Osteoblast (primary cell): ENCODE data around the gene MMP10. TPM values are rescaled to one million over a fixed set of nuclear protein-coding genes. Genes with fewer than 3 reads are reported as not detected.
"Not testable (repeated sequence)": the region's sequence is repeated elsewhere in the genome, so short reads cannot be mapped to it uniquely, and the experiment has no call there.

Source experiments
- DNase-seq: peaks from one replicate; pipeline ENCODE4 v3.0.0; 2011; ENCODE audit warnings: low spot score, mixed read lengths; ENCODE audit not compliant: insufficient read length; ENCODE audit errors: missing footprints
- H2AFZ ChIP-seq: 2 replicates; pipeline ENCODE4 v1.6.0; 2011; ENCODE audit warnings: mild to moderate bottlenecking, low read length
- H3K27ac ChIP-seq: 2 replicates; pipeline ENCODE4 v1.5.1; 2011; ENCODE audit warnings: mild to moderate bottlenecking, low read depth, low read length, moderate library complexity
- H3K27me3 ChIP-seq: 2 replicates; pipeline ENCODE4 v1.6.0; 2012; ENCODE audit warnings: mild to moderate bottlenecking, control low read depth, inconsistent platforms, low read length, moderate library complexity; ENCODE audit not compliant: insufficient read depth
- H3K36me3 ChIP-seq: 2 replicates; pipeline ENCODE4 v1.5.1; 2011; ENCODE audit warnings: mild to moderate bottlenecking, low read length, control low read depth, moderate library complexity; ENCODE audit not compliant: insufficient read depth
- H3K4me1 ChIP-seq: 2 replicates; pipeline ENCODE4 v1.5.1; 2011; ENCODE audit warnings: mild to moderate bottlenecking, low read length, control low read depth, moderate library complexity; ENCODE audit not compliant: insufficient read depth
- H3K4me2 ChIP-seq: 2 replicates; pipeline ENCODE4 v1.6.0; 2011; ENCODE audit warnings: mild to moderate bottlenecking, low read length; ENCODE audit not compliant: insufficient read depth
- H3K4me3 ChIP-seq: fragments of 200-600 bp; sonication (generic); 3 replicates; pipeline ENCODE4 v1.5.1; 2012; ENCODE audit warnings: mild to moderate bottlenecking, low read length, inconsistent platforms; ENCODE audit not compliant: insufficient read depth
- H3K79me2 ChIP-seq: 2 replicates; pipeline ENCODE4 v1.6.0; 2012; ENCODE audit warnings: mild to moderate bottlenecking, low read length, control low read depth, inconsistent platforms; ENCODE audit not compliant: insufficient read depth
- H3K9me3 ChIP-seq: 2 replicates; pipeline ENCODE4 v1.5.1; 2011; ENCODE audit warnings: low read depth, low read length, control low read depth
- H4K20me1 ChIP-seq: 2 replicates; pipeline ENCODE4 v1.6.0; 2012; ENCODE audit warnings: mild to moderate bottlenecking, low read length, control low read depth; ENCODE audit not compliant: insufficient read depth
- total RNA-seq: library from RNA; depleted of rRNA; stranded (reverse); fragments of >200 nt; gene quantifications from 2 replicates; pipeline ENCODE4 v1.2.3, GENCODE V29; 2012
- TF ChIP-seq, protein P1 (sequence below): IDR thresholded peaks from 2 replicates; pipeline ENCODE4 v1.5.1; 2011; ENCODE audit warnings: mild to moderate bottlenecking, low read depth, low read length, moderate library complexity; ENCODE audit errors: extremely low read depth

Gene MMP10
- total RNA-seq, 1 donor = not detected

DNA sequence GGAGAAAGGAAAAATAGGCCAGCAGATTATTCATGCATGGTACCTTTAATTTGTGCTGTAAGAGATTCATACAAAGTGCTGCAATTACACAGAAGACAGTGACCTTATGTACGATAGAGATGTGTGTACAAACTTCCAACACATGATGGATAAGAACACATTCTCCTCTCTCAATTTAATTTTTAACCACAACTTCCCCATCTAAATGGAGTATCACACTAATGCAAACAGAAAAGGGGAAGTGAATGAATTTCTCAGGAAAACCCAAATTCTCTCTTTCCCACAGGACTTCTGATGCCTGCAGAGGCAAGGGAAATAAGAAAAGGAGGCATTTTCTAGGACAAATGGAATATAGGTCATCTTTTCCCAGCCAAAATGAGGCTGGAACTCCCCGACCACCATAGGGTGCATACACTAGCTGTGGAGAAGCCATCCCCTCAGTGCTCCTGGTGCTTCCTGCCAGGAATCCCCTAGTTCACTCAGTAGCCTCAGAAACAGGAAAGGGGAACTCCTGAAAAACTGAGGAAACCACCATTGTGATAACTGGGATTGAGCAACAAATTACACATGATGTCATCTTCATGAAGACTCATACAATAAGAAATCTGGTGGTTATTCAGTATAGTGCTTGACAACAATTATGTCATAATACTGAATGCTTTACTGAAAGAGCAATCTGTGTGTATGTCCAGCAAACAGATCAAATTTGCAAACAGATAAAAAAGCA lies 22.4 kb downstream of the MMP10 start:
- Histone ChIP-seq H3K36me3 (no peaks in the 10 kb centered on the region), H3K27ac (no peak overlapping the region), H4K20me1 (no peaks in the 10 kb centered on the region), H3K27me3 (peaks cover 42% of the 10 kb centered on the region), H3K4me1 (peaks cover 23% of the 10 kb centered on the region), H2AFZ (no peak overlapping the region), H3K4me3 (no peak overlapping the region), H3K9me3 (no peaks in the 10 kb centered on the region), H3K79me2 (no peaks in the 10 kb centered on the region), H3K4me2 (no peak overlapping the region)
- TF ChIP-seq, protein P1, sequence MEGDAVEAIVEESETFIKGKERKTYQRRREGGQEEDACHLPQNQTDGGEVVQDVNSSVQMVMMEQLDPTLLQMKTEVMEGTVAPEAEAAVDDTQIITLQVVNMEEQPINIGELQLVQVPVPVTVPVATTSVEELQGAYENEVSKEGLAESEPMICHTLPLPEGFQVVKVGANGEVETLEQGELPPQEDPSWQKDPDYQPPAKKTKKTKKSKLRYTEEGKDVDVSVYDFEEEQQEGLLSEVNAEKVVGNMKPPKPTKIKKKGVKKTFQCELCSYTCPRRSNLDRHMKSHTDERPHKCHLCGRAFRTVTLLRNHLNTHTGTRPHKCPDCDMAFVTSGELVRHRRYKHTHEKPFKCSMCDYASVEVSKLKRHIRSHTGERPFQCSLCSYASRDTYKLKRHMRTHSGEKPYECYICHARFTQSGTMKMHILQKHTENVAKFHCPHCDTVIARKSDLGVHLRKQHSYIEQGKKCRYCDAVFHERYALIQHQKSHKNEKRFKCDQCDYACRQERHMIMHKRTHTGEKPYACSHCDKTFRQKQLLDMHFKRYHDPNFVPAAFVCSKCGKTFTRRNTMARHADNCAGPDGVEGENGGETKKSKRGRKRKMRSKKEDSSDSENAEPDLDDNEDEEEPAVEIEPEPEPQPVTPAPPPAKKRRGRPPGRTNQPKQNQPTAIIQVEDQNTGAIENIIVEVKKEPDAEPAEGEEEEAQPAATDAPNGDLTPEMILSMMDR = no peak
- peak; percentile 54 for DNase-seq

DNA sequence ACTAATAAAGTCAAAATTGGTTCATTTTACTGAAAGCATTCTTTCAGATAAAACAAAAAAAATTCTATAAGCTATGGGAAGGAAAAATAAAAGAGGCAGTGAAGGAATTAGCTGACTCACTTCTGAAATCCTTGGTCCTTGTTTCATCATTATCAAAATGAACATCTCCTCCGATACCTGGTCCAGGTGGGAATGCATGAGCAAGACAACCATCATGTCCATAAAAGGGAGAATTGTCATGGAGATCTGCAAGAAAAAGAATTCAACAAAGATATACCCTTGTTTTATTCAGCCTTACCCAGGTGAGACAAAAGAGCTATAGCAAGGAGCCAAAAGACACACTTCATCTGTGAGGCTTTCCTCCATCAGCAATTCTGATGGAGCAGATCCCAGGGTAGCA lies 27.2 kb downstream of the MMP10 start:
- Histone ChIP-seq H3K4me2 (no peak overlapping the region), H3K27me3 (peaks cover 70% of the 10 kb centered on the region), H3K27ac (no peak overlapping the region), H3K36me3 (no peaks in the 10 kb centered on the region), H3K79me2 (no peaks in the 10 kb centered on the region), H2AFZ (no peak overlapping the region), H3K4me3 (no peak overlapping the region), H3K4me1 (no peaks in the 10 kb centered on the region), H4K20me1 (no peaks in the 10 kb centered on the region), H3K9me3 (peaks cover 3% of the 10 kb centered on the region)
- TF ChIP-seq, protein P1 = no peak
- no peak for DNase-seq

DNA sequence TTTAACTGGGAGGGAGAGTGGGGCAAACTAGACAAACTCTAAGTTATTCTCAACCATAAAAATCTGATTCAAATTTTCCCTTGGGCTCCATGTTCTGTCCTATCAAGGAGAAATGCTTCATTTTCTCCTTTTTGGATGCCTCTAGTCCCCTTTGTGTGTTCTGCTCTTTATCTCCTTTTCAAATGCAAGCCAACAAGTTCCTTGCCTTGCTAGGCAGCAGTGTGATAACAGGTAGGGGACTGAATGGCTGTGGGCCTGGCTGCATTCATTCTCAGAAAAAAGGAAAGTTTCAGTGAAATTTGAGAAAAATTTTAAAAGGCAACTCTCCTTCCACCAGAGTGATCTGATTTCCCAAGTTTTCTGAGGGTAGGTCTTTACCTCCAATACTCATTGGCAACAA lies 28.8 kb downstream of the MMP10 start:
- H3K9me3 ChIP-seq = peaks cover 3% of the 10 kb centered on the region
- H3K4me2 ChIP-seq = no peak overlapping the region
- no peaks in the 10 kb centered on the region for H3K4me1 ChIP-seq
- H3K36me3 ChIP-seq = no peaks in the 10 kb centered on the region
- no peaks in the 10 kb centered on the region for H4K20me1 ChIP-seq
- no peaks in the 10 kb centered on the region for H3K79me2 ChIP-seq
- DNase-seq = no peak
- TF ChIP-seq, protein P1 = no peak
- H3K27ac ChIP-seq = no peak overlapping the region
- no peak overlapping the region for H2AFZ ChIP-seq
- peaks cover 69% of the 10 kb centered on the region for H3K27me3 ChIP-seq
- no peak overlapping the region for H3K4me3 ChIP-seq

DNA sequence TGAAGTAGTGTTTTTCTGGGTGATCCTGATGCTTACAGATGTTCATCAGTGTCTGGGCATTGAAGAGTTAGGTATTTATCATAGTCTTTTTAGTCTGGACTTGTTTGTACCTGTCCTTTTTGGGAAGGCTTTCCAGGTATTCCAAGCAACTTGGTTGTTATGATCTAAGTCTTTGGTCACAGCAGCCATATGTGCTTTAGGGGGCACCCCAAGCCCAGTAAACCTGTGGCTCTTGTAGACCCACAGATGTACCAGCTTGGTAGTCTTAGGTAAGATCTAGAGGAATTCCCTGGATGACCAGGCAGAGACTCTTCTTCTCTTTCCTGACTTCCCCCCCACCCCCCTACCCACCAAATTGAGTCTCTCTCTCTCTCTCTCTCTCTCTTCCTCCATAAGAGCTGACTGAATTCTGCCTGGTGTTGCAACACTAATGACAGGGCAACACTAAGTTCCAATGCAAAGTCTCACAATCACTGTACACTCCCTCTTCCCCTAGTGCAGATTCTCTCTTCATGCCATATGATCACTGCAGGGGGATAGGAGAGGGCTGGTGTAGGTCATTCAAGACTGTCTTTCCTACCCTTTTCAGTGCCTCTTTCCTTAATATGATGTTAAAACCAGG lies 31.2 kb downstream of the MMP10 start:
- Histone ChIP-seq H3K79me2 (no peaks in the 10 kb centered on the region), H3K27me3 (peaks cover 47% of the 10 kb centered on the region), H3K36me3 (no peaks in the 10 kb centered on the region), H4K20me1 (no peaks in the 10 kb centered on the region), H2AFZ (no peak overlapping the region), H3K4me2 (no peak overlapping the region), H3K27ac (no peak overlapping the region), H3K4me1 (no peaks in the 10 kb centered on the region), H3K4me3 (no peak overlapping the region), H3K9me3 (peaks cover 3% of the 10 kb centered on the region)
- no peak for DNase-seq
- TF ChIP-seq, protein P1 = no peak

DNA sequence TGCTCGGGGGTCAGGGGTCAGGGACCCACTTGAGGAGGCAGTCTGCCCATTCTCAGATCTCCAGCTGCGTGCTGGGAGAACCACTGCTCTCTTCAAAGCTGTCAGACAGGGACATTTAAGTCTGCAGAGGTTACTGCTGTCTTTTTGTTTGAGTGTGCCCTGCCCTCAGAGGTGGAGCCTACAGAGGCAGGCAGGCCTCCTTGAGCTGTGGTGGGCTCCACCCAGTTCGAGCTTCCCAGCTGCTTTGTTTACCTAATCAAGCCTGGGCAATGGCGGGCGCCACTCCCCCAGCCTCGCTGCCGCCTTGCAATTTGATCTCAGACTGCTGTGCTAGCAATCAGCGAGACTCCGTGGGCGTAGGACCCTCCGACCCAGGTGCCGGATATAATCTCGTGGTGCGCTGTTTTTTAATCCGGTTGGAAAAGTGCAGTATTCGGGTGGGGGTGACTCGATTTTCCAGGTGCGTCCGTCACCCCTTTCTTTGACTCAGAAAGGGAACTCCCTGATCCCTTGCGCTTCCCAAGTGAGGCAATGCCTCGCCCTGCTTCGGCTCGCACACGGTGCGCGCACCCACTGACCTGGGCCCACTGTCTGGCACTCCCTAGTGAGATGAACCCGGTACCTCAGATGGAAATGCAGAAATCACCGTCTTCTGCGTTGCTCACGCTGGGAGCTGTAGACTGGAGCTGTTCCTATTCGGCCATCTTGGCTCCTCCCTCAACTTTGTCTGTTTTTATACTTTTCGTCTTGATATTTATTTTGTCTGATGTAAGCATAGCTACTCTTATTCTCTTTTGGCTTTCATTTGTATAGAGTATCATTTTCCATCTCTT lies 33.5 kb downstream of the MMP10 start:
- not testable (repeated sequence) for H3K9me3 ChIP-seq, H2AFZ ChIP-seq, H4K20me1 ChIP-seq, H3K36me3 ChIP-seq, H3K79me2 ChIP-seq, H3K27ac ChIP-seq, H3K4me3 ChIP-seq, DNase-seq, H3K4me2 ChIP-seq, H3K4me1 ChIP-seq
- H3K27me3 ChIP-seq = peaks cover 29% of the 10 kb centered on the region
